ENCODE data around the gene FNDC7.
A peak's percentile ranks its signal among the peaks of the same experiment; 100 is the strongest.
"Not testable (repeated sequence)": the region's sequence is repeated elsewhere in the genome, so short reads cannot be mapped to it uniquely, and the experiment has no call there.

The FNDC7 gene

GRCh38 chr1:108699375-108700332, 13.1 kb upstream of the FNDC7 start:
- 97% methylated on average over 22 of the region's 22 CpGs for WGBS
- DNase-seq = no peak
- H3K27me3 ChIP-seq (ENCODE audit: control insufficient read depth in 1 of 2, insufficient read depth in 1 of 2, low read length in 2 of 2) = no peaks in the 10 kb centered on the region
- H2BK15ac ChIP-seq (ENCODE audit: low read depth, poor library complexity, severe bottlenecking) = no peak overlapping the region
- no peak overlapping the region for H3K4me3 ChIP-seq (ENCODE audit: insufficient read depth in 1 of 2, low read depth in 1 of 2, low read length in 2 of 2)
- no peaks in the 10 kb centered on the region for H3K9me3 ChIP-seq (ENCODE audit: control insufficient read depth, low read length)
- no peak overlapping the region for H2BK120ac ChIP-seq (ENCODE audit: low read depth, low read length)
- H3K79me1 ChIP-seq (replicated peaks; ENCODE audit: low read length, poor library complexity, severe bottlenecking) = peaks cover 7% of the 10 kb centered on the region
- no peak overlapping the region for H2BK12ac ChIP-seq (ENCODE audit: low read length in 2 of 2)
- no peak overlapping the region for H2AK5ac ChIP-seq (ENCODE audit: low read length, severe bottlenecking)
- H3K27ac ChIP-seq (ENCODE audit: low read length, poor library complexity, severe bottlenecking) = no peak overlapping the region
- H3K9ac ChIP-seq (ENCODE audit: low read length) = no peak overlapping the region
- peaks cover 10 to 71% of the 10 kb centered on the region in 2 experiments for H3K36me3 ChIP-seq (ENCODE audit: control insufficient read depth in 1 of 2, insufficient read depth in 2 of 2, low read depth in 1 of 2, low read length in 2 of 2)
- H2AFZ ChIP-seq (ENCODE audit: low read depth, low read length) = no peak overlapping the region
- H3K4me1 ChIP-seq (ENCODE audit: control insufficient read depth, insufficient read depth, low read depth, low read length) = no peaks in the 10 kb centered on the region
- H3K23ac ChIP-seq (ENCODE audit: low read length in 2 of 2) = no peak overlapping the region
- no peak overlapping the region for H3K4me2 ChIP-seq (ENCODE audit: low read length, poor library complexity, severe bottlenecking)
- no peak overlapping the region for H2BK5ac ChIP-seq (ENCODE audit: low read depth, low read length, poor library complexity, severe bottlenecking)
- no peak overlapping the region for H3K18ac ChIP-seq (ENCODE audit: low read depth in 1 of 2, low read length in 2 of 2)
- no peak overlapping the region for H4K91ac ChIP-seq (ENCODE audit: low read length)
- no peak overlapping the region for H4K8ac ChIP-seq (ENCODE audit: low read length)
- no peak overlapping the region for H3K14ac ChIP-seq (ENCODE audit: low read length in 2 of 2)
- no peak overlapping the region for H3K4ac ChIP-seq (ENCODE audit: low read depth in 1 of 2, low read length in 2 of 2)

- WGBS = 98% methylated on average over 4 of the region's 5 CpGs
- no peak overlapping the region for H3K4me2 ChIP-seq (ENCODE audit: low read length, poor library complexity, severe bottlenecking)
Observed at GRCh38 chr1:108701176-108701849, 11.4 kb upstream of the FNDC7 start.

GRCh38 chr1:108702109-108702508, 10.6 kb upstream of the FNDC7 start:
- H2BK5ac ChIP-seq (ENCODE audit: low read depth, low read length, poor library complexity, severe bottlenecking); H3K4me2 ChIP-seq (ENCODE audit: low read length, poor library complexity, severe bottlenecking); H3K9ac ChIP-seq (ENCODE audit: low read length); H3K27ac ChIP-seq (ENCODE audit: low read length, poor library complexity, severe bottlenecking); H3K18ac ChIP-seq (ENCODE audit: low read depth in 1 of 2, low read length in 2 of 2); H3K14ac ChIP-seq (ENCODE audit: low read length in 2 of 2); H3K27me3 ChIP-seq (ENCODE audit: control insufficient read depth in 1 of 2, insufficient read depth in 1 of 2, low read length in 2 of 2); DNase-seq; H3K23ac ChIP-seq (ENCODE audit: low read length in 2 of 2); H3K9me3 ChIP-seq (ENCODE audit: control insufficient read depth, low read length); H2BK15ac ChIP-seq (ENCODE audit: low read depth, poor library complexity, severe bottlenecking); H3K4me1 ChIP-seq (ENCODE audit: control insufficient read depth, insufficient read depth, low read depth, low read length); H3K4ac ChIP-seq (ENCODE audit: low read depth in 1 of 2, low read length in 2 of 2); H4K91ac ChIP-seq (ENCODE audit: low read length); H2AK5ac ChIP-seq (ENCODE audit: low read length, severe bottlenecking); H3K4me3 ChIP-seq (ENCODE audit: insufficient read depth in 1 of 2, low read depth in 1 of 2, low read length in 2 of 2); H4K8ac ChIP-seq (ENCODE audit: low read length); H2BK12ac ChIP-seq (ENCODE audit: low read length in 2 of 2); H2BK120ac ChIP-seq (ENCODE audit: low read depth, low read length); H2AFZ ChIP-seq (ENCODE audit: low read depth, low read length); H3K79me1 ChIP-seq (replicated peaks; ENCODE audit: low read length, poor library complexity, severe bottlenecking): not testable (repeated sequence)
- H3K36me3 ChIP-seq (ENCODE audit: control insufficient read depth in 1 of 2, insufficient read depth in 2 of 2, low read depth in 1 of 2, low read length in 2 of 2) = peaks cover 8 to 53% of the 10 kb centered on the region in 2 experiments
- 97% methylated on average over 5 of the region's 6 CpGs for WGBS

More at GRCh38 chr1:108701176-108701849, 11.4 kb upstream of the FNDC7 start:
- Histone ChIP-seq H3K14ac (ENCODE audit: low read length in 2 of 2) (no peak overlapping the region), H4K91ac (ENCODE audit: low read length) (no peak overlapping the region), H2AFZ (ENCODE audit: low read depth, low read length) (no peak overlapping the region), H2BK120ac (ENCODE audit: low read depth, low read length) (no peak overlapping the region), H4K8ac (ENCODE audit: low read length) (no peak overlapping the region), H3K4me1 (ENCODE audit: control insufficient read depth, insufficient read depth, low read depth, low read length) (no peaks in the 10 kb centered on the region), H3K4me3 (ENCODE audit: insufficient read depth in 1 of 2, low read depth in 1 of 2, low read length in 2 of 2) (no peak overlapping the region), H2BK5ac (ENCODE audit: low read depth, low read length, poor library complexity, severe bottlenecking) (no peak overlapping the region), H2BK12ac (ENCODE audit: low read length in 2 of 2) (no peak overlapping the region), H3K9me3 (ENCODE audit: control insufficient read depth, low read length) (no peaks in the 10 kb centered on the region), H3K79me1 (replicated peaks; ENCODE audit: low read length, poor library complexity, severe bottlenecking) (peaks cover 7% of the 10 kb centered on the region), H3K36me3 (ENCODE audit: control insufficient read depth in 1 of 2, insufficient read depth in 2 of 2, low read depth in 1 of 2, low read length in 2 of 2) (peaks cover 10 to 61% of the 10 kb centered on the region in 2 experiments), H3K9ac (ENCODE audit: low read length) (no peak overlapping the region), H3K27me3 (ENCODE audit: control insufficient read depth in 1 of 2, insufficient read depth in 1 of 2, low read length in 2 of 2) (no peaks in the 10 kb centered on the region), H3K27ac (ENCODE audit: low read length, poor library complexity, severe bottlenecking) (no peak overlapping the region), H2BK15ac (ENCODE audit: low read depth, poor library complexity, severe bottlenecking) (no peak overlapping the region), H2AK5ac (ENCODE audit: low read length, severe bottlenecking) (no peak overlapping the region), H3K18ac (ENCODE audit: low read depth in 1 of 2, low read length in 2 of 2) (no peak overlapping the region), H3K23ac (ENCODE audit: low read length in 2 of 2) (no peak overlapping the region), H3K4ac (ENCODE audit: low read depth in 1 of 2, low read length in 2 of 2) (no peak overlapping the region)
- DNase-seq = no peak

GRCh38 chr1:108703939-108704338, 8.8 kb upstream of the FNDC7 start:
- 78% methylated on average over 6 of the region's 6 CpGs for WGBS
- Histone ChIP-seq H3K4me1 (ENCODE audit: control insufficient read depth, insufficient read depth, low read depth, low read length) (no peaks in the 10 kb centered on the region), H3K36me3 (ENCODE audit: control insufficient read depth in 1 of 2, insufficient read depth in 2 of 2, low read depth in 1 of 2, low read length in 2 of 2) (peaks cover 7 to 35% of the 10 kb centered on the region in 2 experiments), H2BK120ac (ENCODE audit: low read depth, low read length) (no peak overlapping the region), H4K91ac (ENCODE audit: low read length) (no peak overlapping the region), H3K23ac (ENCODE audit: low read length in 2 of 2) (no peak overlapping the region), H3K4ac (ENCODE audit: low read depth in 1 of 2, low read length in 2 of 2) (no peak overlapping the region), H2BK5ac (ENCODE audit: low read depth, low read length, poor library complexity, severe bottlenecking) (no peak overlapping the region), H3K18ac (ENCODE audit: low read depth in 1 of 2, low read length in 2 of 2) (no peak overlapping the region), H2AK5ac (ENCODE audit: low read length, severe bottlenecking) (no peak overlapping the region), H3K4me3 (ENCODE audit: insufficient read depth in 1 of 2, low read depth in 1 of 2, low read length in 2 of 2) (no peak overlapping the region), H3K27me3 (ENCODE audit: control insufficient read depth in 1 of 2, insufficient read depth in 1 of 2, low read length in 2 of 2) (peaks cover 0 to 3% of the 10 kb centered on the region in 2 experiments), H3K9me3 (ENCODE audit: control insufficient read depth, low read length) (no peaks in the 10 kb centered on the region), H2BK12ac (ENCODE audit: low read length in 2 of 2) (no peak overlapping the region), H3K79me1 (replicated peaks; ENCODE audit: low read length, poor library complexity, severe bottlenecking) (peaks cover 4% of the 10 kb centered on the region), H2BK15ac (ENCODE audit: low read depth, poor library complexity, severe bottlenecking) (no peak overlapping the region), H4K8ac (ENCODE audit: low read length) (no peak overlapping the region), H3K27ac (ENCODE audit: low read length, poor library complexity, severe bottlenecking) (no peak overlapping the region), H3K14ac (ENCODE audit: low read length in 2 of 2) (no peak overlapping the region), H3K4me2 (ENCODE audit: low read length, poor library complexity, severe bottlenecking) (no peak overlapping the region), H2AFZ (ENCODE audit: low read depth, low read length) (no peak overlapping the region), H3K9ac (ENCODE audit: low read length) (peak overlapping the region; percentile 37)
- DNase-seq = no peak
